ENCODE measurements around the gene GRAP2.
"Not testable (repeated sequence)": the region's sequence is repeated elsewhere in the genome, so short reads cannot be mapped to it uniquely, and the experiment has no call there.

Gene GRAP2

DNA sequence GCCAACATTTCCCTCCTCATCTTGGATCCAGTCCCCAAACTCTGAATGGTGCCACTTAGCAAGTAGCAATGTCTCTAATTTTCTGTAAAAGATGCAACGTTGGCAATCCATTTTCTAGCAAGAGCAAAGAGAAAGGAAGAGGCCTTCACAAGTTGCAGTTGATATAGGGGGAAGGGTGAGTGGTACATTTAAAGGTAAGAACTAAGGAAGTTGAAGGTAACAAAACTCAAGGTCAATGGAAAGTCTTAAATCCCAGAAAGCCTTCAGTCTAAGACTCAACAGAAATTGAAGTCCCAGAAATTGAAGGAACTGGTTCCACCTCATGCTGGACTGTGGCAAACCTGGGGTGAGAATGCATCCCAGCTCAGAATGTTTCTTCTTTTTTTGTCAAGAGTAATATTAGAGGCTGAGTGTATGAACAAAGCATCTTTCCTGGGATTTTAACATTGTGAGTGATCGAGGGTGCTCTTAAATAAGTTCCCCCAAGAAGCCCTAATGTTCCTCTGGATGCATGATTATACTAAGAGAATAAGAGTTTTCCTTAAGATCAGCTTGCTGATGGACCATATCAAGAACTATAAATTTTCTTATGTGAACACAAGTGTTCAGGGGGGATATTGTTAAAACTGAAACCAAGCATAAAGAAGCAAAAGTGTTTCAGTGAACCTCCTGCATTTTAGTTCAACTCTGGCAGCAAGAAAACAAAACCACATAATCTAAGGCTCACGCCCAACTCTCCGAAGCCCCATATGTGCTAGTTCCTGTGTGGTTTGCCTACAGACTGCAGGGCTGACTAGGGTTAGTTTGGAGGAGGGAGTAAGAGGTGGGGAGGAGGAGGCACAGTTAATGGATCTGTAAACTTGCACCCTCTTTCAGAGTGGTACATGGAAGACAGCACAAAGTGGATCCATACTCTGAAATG is at the start of gene GRAP2:
Gene GRAP2 (plus strand): TSS at position 779 of the 922 bp plus-strand sequence. CDS start 46,023 bp downstream, outside the sequence.
- DNase-seq, result no peak

DNA sequence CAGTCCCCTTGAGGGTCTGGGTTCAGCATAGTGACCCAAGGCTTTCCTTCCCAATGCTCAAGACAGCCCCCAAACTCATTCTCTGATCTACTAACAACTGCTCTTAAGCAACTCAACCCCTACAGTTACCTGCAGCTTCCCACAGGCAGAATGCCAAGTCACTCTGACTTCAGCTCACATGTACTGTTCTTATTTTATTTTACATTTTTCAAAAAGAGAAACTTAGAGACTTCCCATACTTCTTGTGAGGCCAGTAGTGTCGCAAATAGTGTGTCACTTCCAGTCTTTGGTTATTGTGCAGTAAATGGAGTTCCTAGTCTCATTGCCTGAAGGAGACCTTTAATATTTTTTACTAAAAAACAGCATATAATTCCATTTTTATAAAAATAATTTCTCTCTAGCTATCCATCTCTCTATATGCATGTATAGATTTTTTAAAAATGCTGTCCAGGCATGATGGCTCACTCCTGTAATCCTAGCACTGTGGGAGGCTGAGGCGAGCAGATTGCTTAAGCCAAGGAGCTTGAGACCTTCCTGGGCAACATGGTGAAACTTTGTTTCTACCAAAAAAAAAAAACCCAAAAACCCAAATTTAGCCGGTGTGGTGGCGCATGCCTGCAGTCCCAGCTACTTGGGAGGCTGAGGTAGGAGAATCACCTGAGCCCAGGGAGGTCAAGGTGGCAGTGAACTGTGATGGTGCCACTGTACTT is 49.1 kb upstream of the GRAP2 start:
- no peak for DNase-seq

DNA sequence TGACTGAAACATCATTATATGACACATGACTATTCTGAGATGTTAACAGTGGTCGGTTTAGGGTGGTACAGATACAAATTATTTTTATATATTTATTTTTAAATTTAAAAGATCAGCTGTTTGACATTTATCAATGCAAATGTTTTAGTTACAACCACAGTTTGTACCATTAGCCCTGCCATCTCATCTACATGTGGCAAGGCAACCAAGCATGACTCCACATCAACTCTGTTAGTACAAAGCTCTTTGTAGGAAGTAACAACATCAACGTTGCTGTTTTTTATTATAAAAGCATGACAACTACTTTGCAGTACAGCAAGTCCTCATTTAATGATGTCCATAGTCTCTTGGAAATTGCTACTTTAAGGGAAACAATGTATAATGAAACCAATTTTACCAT is 48.1 kb upstream of the GRAP2 start:
- DNase-seq, result no peak

DNA sequence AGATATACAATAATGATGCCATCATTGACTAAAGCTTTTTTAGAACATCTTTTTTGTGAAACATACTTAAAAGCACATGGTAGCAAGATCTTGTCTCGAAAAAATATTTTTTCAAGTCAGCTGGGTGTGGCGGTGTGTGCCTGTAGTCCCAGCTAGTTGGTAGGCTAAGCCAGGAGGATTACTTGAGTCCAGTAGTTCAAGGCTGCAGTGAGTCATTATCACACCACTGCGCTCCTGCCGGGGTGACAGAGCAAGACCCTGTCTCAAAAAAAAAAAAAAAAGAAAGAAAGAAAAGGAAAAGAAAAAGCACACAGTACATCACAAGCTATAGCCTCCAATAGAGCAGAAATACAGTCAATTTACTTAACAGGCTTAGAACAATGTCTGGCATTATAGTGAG is 44.3 kb upstream of the GRAP2 start:
- no peak for DNase-seq

DNA sequence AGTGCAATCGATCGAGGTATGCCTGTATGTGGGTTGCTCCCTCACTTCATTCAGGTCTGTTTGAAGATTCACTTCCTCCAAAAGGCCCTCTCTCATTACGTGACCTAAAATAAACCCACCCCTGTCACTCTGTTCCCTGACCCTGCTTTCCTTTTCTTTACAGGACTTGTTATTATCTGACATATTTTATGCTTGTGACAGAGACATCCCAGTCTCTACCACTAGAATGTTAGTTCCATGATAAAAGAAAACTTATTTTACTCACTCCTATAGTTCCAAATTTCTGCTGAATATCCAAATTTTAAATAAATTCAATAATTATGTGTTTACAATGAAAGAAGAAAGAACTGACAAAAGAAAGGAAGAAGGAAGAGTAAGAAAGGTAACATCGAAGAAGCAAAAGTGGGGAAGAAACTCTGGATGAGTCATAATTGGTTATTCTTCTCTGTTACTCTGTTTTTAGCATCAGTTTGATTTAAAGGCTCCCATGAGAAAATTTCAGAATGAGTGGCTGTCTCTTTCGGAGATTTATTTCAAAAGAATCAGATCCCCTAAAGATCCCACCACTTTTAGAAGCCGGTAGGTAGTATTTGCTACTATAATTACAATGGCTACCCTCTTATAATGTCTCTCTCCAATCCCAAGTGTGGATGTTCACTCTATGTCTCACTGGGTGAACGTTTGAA is 40.8 kb upstream of the GRAP2 start:
- no peak for DNase-seq

DNA sequence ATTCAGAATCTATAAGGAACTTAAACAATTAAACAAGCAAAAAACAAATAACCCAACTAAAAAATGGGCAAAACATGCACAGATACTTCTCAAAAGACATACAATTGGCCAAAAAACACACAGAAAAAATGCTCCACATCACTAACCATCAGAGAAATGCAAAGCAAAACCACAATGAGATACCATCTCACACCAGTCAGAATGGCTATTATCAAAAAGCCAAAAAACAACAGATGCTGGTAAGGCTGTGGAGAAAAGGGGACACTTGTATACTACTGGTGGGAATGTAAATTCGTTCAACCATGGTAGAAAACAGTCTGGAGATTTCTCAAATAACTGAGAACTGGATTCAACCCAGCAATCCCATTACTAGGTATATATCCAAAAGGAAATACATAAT is 32.1 kb upstream of the GRAP2 start:
- DNase-seq, result no peak

DNA sequence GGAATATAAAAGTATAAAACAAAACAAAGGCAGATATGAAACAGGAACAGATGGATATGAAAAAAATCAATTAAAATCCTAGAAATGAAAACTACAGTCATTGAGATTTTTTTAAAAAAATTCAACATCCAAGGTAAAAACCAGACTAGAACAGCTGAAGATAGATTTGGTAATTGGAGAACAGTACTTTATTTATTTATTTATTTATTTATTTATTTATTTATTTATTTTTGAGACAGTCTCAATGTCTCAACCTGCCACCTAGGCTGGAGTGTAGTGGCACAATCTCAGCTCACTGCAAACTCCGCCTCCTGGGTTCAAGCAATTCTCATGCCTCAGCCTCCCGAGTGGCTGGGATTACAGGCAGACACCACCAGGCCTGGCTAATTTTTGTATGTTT is 31.1 kb upstream of the GRAP2 start:
- not testable (repeated sequence) for DNase-seq

DNA sequence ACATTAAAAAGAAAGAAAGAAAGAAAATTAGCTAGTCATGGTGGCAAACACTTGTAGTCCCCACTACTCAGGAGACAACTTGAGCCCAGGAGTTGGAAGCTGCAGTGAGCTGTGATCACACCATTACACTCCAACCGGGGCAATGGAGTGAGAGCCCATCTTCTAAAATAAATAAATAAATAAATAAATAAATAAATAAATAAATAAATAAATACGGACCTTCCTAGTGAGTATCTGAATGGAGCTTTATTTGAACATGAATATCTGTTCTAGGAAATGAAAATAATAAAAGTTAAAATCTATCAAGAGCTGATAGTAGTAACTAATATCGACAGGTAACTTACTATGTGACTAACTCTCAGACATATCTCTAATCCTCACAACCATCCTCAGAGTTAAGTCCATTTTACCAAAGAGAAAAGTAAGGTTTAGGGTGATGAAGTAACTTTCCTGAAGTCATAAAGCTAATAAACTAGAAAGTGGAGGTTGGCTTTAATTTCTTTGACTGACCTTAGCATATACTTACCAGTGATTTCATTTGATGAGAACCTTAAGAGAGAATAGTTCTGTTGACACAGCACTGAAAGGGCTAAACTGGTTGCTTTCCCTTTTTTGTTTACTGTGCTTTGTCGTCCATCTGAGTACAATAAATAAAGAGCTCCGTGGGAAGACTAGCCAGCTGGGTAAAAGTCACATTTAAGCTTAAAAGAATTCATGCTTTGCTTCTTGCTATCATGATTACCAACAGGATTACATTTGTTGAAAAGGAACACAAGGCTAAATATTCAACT is 29.7 kb upstream of the GRAP2 start:
- no peak for DNase-seq

DNA sequence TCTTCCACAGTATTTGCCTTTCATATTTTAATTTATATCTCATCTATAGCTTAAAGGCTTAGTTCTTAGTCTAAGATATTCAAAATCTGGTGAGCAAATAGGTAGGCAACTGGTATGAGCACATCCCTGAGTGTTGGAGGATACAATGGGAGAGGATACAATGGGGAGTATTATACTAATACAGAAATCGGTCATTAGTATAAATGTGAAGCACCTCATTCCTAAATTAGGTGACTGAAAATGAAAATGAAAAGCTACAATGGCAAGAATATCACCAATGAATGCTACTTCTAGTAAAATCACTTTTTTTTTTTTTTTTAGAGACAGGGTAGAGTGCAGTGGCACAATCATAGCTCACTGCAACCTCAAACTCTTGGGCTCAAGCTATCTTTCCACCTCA is 28.3 kb upstream of the GRAP2 start:
- no peak for DNase-seq

DNA sequence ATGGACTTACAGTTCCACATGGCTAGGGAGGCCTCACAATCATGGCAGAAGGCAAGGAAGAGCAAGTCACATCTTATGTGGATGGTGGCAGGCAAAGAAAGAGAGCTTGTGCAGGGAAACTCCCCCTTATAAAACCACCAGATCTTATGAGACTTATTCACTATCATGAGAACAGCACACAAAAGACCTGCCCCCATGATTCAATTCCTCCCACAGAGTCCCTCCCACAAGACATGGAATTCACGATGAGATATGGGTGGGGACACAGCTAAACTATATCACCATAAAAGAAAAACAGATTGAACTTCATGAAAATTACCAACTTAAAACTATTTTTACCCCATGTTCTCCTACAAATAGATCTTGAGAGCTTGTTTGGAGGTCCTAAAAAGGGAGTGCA is 26.9 kb upstream of the GRAP2 start:
- DNase-seq, result no peak

DNA sequence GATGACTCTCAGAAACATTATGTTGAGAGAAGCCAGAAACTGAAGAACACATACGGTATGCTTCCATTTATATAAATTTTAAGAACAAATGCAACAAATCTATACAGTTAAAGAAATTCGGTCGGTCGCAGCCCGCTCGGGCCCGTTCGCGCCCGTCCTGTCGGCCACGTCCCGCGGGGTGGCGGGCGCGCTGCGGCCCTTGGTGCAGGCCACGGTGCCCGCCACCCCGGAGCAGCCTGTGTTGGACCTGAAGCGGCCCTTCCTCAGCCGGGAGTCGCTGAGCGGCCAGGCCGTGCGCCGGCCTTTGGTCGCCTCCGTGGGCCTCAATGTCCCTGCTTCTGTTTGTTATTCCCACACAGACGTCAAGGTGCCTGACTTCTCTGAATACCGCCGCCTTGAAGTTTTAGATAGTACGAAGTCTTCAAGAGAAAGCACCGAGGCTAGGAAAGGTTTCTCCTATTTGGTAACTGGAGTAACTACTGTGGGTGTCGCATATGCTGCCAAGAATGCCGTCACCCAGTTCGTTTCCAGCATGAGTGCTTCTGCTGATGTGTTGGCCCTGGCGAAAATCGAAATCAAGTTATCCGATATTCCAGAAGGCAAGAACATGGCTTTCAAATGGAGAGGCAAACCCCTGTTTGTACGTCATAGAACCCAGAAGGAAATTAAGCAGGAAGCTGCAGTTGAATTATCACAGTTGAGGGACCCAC is 25.6 kb upstream of the GRAP2 start:
- not testable (repeated sequence) for DNase-seq

DNA sequence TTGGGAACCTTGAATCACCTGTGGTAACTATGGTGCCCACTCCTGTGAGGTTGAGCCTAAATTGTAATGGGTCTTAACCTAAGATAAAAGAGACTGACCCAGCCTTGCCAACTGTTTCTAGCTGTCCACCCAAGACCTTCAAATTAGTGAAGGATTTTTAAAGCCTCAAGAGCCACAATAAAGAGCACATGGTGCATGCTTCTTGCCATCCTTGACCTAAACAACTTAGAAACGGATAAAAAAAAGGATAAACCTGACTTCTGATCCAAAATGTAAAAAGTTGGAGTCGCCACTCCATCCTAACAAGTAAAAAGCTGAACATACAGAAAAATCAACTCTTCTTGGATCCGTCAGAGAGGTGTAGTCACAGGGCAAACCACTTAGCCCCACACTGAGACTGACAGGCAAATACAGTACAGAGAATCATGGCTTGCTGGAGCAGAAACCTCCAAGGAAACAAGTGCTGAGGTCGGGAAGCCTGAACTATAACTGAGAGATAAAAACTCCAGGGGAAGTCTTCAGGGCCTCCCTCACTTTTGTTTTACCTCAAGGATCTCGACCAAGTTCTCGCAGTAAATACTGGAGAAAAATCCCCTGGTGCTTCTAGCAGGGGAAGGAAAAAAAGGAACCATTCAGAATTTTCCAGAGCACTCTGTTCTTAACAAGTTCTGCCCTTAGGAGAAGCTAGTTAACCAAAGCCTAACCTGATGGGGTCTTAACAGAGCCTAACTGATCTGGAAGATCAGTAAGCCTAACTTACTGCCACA is 23.6 kb upstream of the GRAP2 start:
- DNase-seq, result no peak

DNA sequence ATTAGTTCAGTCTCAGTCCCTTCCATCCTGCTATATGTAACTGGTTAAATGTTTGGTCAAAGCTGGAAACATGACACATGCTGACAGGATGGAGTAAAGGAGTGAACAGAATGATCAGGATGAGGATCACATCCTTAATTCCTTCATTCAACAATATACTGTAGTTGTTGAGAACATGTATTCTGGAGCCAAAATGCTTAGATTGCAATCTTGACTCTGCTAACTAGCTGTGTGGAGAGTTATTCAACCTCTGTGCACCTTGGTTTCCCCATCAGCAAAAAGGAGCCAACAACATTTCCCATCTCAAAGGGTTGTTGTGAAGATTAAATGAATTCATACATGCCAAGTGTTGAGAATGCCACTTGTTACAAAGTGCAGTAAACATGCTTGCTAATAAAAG is 20.2 kb upstream of the GRAP2 start:
- DNase-seq, result no peak

DNA sequence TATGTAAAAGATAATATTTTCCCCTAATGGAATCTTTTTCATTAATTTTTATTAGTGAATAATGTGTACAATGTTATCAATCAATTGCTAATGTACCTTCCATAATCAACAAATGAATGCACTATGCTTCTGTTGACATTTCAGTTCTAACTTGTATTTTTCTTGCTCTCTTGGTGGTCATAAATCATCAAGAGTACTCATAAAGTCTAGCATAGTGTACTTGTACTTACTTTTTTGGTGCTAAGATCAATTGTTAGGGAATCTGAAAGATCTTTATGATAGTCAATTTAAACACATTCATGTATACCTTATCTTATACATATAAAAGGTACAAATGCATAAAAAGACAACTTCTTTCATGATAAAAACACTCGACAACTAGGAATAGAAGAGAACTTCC is 17.8 kb upstream of the GRAP2 start:
- no peak for DNase-seq

DNA sequence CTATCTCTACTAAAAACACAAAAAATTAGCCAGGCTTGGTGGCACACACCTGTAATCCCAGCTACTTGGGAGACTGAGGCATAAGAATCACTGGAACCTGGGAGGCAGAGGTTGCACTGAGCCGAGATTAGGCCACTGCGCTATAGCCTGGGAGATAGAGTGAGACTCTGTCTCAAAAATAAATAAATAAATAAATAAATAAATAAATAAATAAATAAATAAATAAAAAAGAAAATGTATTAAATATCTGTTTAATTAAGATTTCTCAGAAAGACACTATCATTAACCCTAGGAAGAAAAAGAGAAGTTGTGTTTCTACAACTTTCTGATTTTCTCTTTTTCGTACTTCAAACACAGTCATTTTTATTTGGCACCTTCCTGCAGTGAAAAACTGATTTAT is 11.0 kb upstream of the GRAP2 start:
- DNase-seq, result not testable (repeated sequence)

DNA sequence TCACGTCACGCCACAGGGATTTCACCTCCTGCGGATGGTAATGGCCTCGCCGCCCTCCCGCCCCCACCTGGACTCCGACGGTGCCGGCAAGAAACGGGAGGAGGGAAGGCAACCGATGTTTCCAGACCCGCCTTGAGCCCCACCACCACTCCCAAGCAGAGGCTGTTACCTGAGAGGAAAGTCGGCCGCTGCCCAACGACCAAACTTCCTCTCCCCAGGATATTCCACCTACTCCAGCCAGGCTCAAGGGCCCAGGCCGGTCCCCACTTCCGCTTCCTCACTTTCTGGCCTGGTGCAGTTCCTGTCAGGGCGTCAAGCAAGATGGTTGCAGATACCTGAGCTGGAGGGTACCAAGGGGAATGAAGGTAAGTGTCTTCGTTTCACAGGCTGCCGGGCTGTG is 7.4 kb upstream of the GRAP2 start, which contains the start of gene ENTHD1:
Gene ENTHD1 (minus strand): TSS at position 235 of the 400 bp plus-strand sequence. CDS start 6,012 bp downstream, outside the sequence.
- DNase-seq, result no peak

DNA sequence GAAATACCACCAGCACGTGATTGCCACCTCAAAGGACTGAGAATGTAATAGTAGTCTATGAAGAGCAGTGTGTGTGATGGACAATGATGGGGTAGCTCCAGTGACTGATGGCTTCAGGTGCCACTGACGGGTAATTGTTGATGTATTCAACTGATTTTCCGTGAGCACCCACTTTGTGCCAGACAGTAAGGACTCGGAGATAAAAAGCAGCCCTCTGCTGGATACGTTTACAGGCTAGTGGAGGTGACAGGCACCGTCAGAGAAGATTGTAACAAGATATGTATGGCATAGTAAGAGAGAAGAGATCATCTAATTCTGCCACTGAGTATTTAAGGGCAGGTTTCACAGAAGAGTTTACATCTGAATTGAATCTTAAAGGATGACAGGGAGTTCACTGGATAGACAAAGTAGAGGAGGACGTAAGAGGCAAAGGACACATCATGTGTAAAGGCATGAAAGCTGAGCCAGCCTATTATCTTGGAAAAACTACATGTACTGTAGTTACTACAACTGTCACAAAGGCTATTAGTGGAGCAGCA is 6.3 kb upstream of the GRAP2 start:
- no peak for DNase-seq

DNA sequence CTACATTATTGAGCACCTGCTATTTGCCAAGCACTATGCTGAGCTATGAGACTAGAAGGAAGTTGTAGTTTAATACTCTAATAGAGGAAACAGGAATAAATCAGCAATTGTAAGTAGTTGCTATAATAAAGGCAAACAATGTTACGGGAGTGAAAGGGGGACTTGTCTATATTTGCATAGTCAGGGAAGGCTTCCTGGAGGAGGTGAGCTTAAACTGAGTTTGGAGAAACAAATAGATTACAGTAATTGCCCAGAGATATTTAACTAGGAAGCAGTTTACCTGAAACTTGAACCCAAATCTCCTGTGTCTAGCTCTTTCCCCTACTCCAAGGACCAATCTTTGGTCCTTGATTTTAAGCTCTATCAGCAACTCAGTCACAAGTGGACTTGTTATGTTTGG is 5.2 kb upstream of the GRAP2 start:
- DNase-seq, result no peak

DNA sequence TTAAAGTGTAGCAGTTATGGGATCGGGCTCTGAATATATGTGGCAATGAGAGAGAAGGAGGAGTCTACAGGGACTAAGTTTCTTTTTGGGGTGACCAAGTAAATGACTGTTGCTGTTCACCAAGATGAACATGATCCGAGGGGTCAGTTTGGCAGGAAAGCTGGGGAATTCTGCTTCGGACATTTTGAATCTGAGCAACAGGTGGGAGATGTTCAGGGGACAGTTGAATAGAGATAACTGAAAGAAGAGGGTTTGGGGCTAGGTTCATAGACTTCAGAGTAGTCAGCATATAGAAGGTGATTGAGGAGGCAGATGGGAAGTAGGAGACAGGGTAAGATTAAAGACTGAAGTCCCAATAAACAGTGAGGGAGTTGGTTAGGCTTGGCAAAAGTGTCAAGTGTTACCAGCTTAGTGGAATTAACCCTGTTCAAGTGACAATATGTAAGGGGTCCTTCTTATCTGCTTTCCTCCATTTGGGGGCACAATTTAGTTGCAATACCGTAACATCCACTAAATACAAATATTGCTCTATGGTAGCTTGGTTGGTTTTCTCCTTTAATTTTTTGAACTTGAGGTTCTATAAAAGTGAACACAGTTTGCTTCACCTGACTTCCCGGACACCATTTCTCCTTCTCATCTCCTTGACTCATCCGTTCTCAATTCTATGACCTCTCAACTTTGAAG is 4.4 kb upstream of the GRAP2 start:
- no peak for DNase-seq

DNA sequence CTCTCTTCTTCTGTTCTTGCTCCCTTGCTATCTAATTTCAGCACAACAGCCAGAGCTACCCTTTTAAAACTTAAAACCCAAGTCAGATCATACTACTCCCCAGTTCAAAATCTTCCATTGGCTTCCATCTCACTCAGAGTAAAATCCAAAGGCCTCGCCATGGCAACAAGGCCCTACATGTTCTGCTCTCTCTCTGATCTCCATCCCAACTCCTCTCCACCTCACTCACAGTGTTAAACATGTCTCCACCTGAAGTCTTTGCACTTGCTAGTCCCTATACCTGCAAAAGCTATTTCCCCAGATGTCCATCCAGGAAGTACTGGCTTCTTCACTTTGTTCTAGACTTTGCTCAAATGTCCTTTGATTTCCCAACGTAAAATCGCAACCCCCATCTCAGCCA is 3.0 kb upstream of the GRAP2 start:
- no peak for DNase-seq
